MM.1S (cell line): ENCODE results near the gene FBXO44.
A peak's percentile ranks its signal among the peaks of the same experiment; 100 is the strongest.
"Not testable (repeated sequence)": the region's sequence is repeated elsewhere in the genome, so short reads cannot be mapped to it uniquely, and the experiment has no call there.

Experiments
- DNase-seq: peaks from one replicate; pipeline ENCODE4 v3.0.0-alpha.2; 2015
- H2AFZ ChIP-seq: fragments of 300-600 bp; sonication (generic); 2 replicates; pipeline ENCODE4 v1.6.0; 2016; ENCODE audit warnings: antibody characterized with exemption, low read length
- H3F3A ChIP-seq: fragments of 300-600 bp; sonication (generic); 2 replicates; pipeline ENCODE4 v1.6.1; 2016; ENCODE audit warnings: mild to moderate bottlenecking, antibody characterized with exemption, low read length, moderate library complexity, mixed read lengths; ENCODE audit not compliant: insufficient read depth
- H3K27ac ChIP-seq: fragments of 300-600 bp; sonication (generic); 2 replicates; pipeline ENCODE4 v1.5.1; 2016; ENCODE audit warnings: mild to moderate bottlenecking, low read length
- H3K27me3 ChIP-seq: fragments of 300-600 bp; sonication (generic); replicated peaks from 2 replicates; pipeline ENCODE4 v1.6.0; 2016; ENCODE audit warnings: low read length; ENCODE audit not compliant: insufficient read depth
- H3K36me3 ChIP-seq: fragments of 300-600 bp; sonication (generic); replicated peaks from 2 replicates; pipeline ENCODE4 v1.6.1; 2016; ENCODE audit warnings: mild to moderate bottlenecking, low read length, mixed read lengths; ENCODE audit not compliant: insufficient read depth
- H3K4me1 ChIP-seq: fragments of 300-600 bp; sonication (generic); 2 replicates; pipeline ENCODE4 v1.6.1; 2016; ENCODE audit warnings: low read length, mixed read lengths
- H3K4me2 ChIP-seq: fragments of 300-600 bp; sonication (generic); 2 replicates; pipeline ENCODE4 v1.6.0; 2016; ENCODE audit warnings: low read depth, low read length
- H3K4me3 ChIP-seq: fragments of 300-600 bp; sonication (generic); 2 replicates; pipeline ENCODE4 v1.5.1; 2016; ENCODE audit warnings: low read length, mixed read lengths
- H3K79me2 ChIP-seq: fragments of 300-600 bp; sonication (generic); 2 replicates; pipeline ENCODE4 v1.6.1; 2016; ENCODE audit warnings: mixed run types, low read length, mixed read lengths
- H3K9ac ChIP-seq: fragments of 300-600 bp; sonication (generic); 2 replicates; pipeline ENCODE4 v1.6.1; 2016; ENCODE audit warnings: low read length, mixed read lengths
- H3K9me2 ChIP-seq: fragments of 300-600 bp; sonication (generic); replicated peaks from 2 replicates; pipeline ENCODE4 v1.6.1; 2016; ENCODE audit warnings: mild to moderate bottlenecking, low read length, mixed read lengths; ENCODE audit not compliant: insufficient read depth
- H3K9me3 ChIP-seq: fragments of 300-600 bp; sonication (generic); replicated peaks from 2 replicates; pipeline ENCODE4 v1.6.1; 2016; ENCODE audit warnings: mild to moderate bottlenecking, low read length, mixed read lengths; ENCODE audit not compliant: insufficient read depth
- H4K20me1 ChIP-seq: fragments of 300-600 bp; sonication (generic); 2 replicates; pipeline ENCODE4 v1.6.1; 2016; ENCODE audit warnings: mild to moderate bottlenecking, low read length, moderate library complexity, mixed read lengths; ENCODE audit not compliant: insufficient read depth
- EZH2 ChIP-seq: fragments of 300-600 bp; sonication (generic); optimal IDR thresholded peaks from 2 replicates; pipeline ENCODE3; 2017; ENCODE audit warnings: low read depth, mild to moderate bottlenecking, antibody characterized with exemption, low read length, mixed read lengths
- EZH2phosphoT487 ChIP-seq: fragments of 300-600 bp; sonication (generic); IDR thresholded peaks from 2 replicates; pipeline ENCODE4 v1.6.1; 2018; ENCODE audit warnings: antibody characterized with exemption, low read length
- TF ChIP-seq, protein P1 (sequence below): fragments of 300-600 bp; sonication (generic); IDR thresholded peaks from 2 replicates; pipeline ENCODE4 v1.5.1; 2016; ENCODE audit warnings: antibody characterized with exemption, low read length, mixed read lengths

Gene FBXO44

DNA sequence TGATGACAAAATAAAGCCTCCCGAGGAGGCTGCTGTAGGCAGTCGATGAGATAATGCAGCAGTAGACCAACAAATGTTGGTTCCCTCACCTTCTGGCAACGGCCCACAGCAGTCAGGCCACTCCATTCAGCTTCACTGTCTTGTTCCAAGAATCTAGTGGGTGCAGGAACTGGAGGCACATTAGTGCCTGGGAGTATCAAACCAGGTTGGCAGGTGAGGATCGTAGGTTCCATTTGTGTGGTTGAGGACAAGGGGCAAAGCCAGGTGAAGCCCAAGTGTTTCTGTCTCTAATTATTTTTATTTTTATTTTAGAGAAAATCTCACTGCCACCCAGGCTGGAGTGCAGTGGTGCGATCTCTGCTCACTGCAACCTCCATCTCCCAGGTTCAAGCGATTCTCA lies 13.7 kb upstream of the FBXO44 start:
- Histone ChIP-seq H4K20me1 (no peaks in the 10 kb centered on the region), H2AFZ (no peak overlapping the region), H3K4me3 (no peak overlapping the region), H3K9ac (no peak overlapping the region), H3K27ac (no peak overlapping the region), H3K9me3 (no peaks in the 10 kb centered on the region), H3K4me2 (no peak overlapping the region), H3K36me3 (no peaks in the 10 kb centered on the region), H3F3A (no peaks in the 10 kb centered on the region), H3K9me2 (no peaks in the 10 kb centered on the region), H3K27me3 (peaks cover 69% of the 10 kb centered on the region), H3K4me1 (no peaks in the 10 kb centered on the region), H3K79me2 (no peaks in the 10 kb centered on the region)
- DNase-seq: no peak
- no peak for TF ChIP-seq EZH2
- TF ChIP-seq EZH2phosphoT487: no peak
- TF ChIP-seq, protein P1, sequence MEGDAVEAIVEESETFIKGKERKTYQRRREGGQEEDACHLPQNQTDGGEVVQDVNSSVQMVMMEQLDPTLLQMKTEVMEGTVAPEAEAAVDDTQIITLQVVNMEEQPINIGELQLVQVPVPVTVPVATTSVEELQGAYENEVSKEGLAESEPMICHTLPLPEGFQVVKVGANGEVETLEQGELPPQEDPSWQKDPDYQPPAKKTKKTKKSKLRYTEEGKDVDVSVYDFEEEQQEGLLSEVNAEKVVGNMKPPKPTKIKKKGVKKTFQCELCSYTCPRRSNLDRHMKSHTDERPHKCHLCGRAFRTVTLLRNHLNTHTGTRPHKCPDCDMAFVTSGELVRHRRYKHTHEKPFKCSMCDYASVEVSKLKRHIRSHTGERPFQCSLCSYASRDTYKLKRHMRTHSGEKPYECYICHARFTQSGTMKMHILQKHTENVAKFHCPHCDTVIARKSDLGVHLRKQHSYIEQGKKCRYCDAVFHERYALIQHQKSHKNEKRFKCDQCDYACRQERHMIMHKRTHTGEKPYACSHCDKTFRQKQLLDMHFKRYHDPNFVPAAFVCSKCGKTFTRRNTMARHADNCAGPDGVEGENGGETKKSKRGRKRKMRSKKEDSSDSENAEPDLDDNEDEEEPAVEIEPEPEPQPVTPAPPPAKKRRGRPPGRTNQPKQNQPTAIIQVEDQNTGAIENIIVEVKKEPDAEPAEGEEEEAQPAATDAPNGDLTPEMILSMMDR: no peak

DNA sequence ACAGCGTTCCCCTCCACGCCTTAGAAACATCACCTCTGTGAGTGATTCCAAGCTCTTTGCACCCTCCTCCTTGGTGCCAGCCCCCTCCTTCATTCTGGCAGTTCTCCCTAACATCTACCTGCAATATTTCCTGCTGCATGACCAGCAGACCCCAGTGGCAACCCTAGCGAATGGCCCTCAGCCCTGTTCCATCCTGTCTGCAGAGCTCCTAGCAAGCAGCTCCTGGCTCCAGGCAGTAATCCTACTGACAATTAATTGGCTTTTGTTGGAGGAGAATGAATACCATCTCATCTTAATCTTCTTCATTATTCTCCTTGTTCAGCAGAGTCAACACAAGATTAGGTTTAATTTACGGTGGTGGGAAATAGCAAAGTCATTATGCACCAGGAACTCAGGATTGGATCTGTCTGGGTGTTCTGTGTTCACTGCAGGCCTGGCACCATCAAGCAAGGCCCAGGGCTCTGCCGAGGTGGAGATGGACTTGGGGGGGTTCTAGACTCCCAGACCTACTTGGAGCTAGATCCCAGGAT lies 12.8 kb upstream of the FBXO44 start:
- Histone ChIP-seq H3K9me3 (no peaks in the 10 kb centered on the region), H3K36me3 (no peaks in the 10 kb centered on the region), H2AFZ (no peak overlapping the region), H3K9me2 (no peaks in the 10 kb centered on the region), H3K27ac (no peak overlapping the region), H3K4me2 (no peak overlapping the region), H4K20me1 (no peaks in the 10 kb centered on the region), H3K4me3 (no peak overlapping the region), H3K79me2 (no peaks in the 10 kb centered on the region), H3K4me1 (no peaks in the 10 kb centered on the region), H3K9ac (no peak overlapping the region), H3F3A (no peaks in the 10 kb centered on the region), H3K27me3 (peaks cover 60% of the 10 kb centered on the region)
- DNase-seq: no peak
- TF ChIP-seq EZH2phosphoT487: no peak
- TF ChIP-seq, protein P1: no peak
- TF ChIP-seq EZH2: no peak

DNA sequence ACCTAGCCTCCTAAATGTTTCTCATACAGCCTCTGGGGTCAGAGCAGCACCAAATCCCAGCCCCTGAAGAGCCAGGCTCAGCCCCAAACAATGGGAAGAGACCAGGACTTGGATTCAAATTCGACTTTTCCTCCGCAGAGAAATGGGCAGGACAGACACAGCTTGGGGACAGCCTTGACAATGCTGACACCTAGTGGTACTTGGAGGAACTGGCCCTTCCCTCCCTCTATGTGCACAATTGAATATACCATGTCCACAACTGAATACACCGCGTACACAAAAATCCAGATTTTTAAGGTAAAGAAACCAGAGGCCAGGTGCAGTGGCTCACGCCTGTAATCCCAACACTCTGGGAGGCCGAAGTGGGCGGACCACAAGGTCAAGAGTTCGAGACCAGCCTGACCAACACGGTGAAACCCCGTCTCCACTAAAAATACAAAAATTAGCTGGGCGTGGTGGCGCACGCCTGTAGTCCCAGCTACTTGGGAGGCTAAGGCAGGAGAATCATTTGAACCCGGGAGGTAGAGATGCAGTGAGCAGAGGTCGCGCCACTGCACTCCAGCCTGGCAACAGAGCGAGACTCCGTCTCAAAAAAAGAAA lies 12.2 kb upstream of the FBXO44 start:
- not testable (repeated sequence) for H3K79me2 ChIP-seq, H2AFZ ChIP-seq, H3K27ac ChIP-seq, H3K9ac ChIP-seq, H3K9me2 ChIP-seq, H3K4me3 ChIP-seq, H3K36me3 ChIP-seq, H4K20me1 ChIP-seq, H3K9me3 ChIP-seq, H3F3A ChIP-seq, H3K4me2 ChIP-seq, H3K4me1 ChIP-seq
- TF ChIP-seq, protein P1: peak; percentile 95
- DNase-seq: peak; percentile 52
- H3K27me3 ChIP-seq: peaks cover 53% of the 10 kb centered on the region
